HepG2 (cell line): Measurements from ENCODE around the gene RABGGTA. TPM values are rescaled to one million over a fixed set of nuclear protein-coding genes. Genes with fewer than 3 reads are reported as not detected.
A peak's percentile ranks its signal among the peaks of the same experiment; 100 is the strongest.

ENCODE experiments used
- CC2D1A ChIP-seq: sonication (generic); formaldehyde crosslinking; IDR thresholded peaks from 2 replicates; pipeline ENCODE4 v1.8.1; 2023; ENCODE audit warnings: mild to moderate bottlenecking, missing genetic modification reagents
- HNRNPUL1 ChIP-seq: fragments of 200-400 bp; formaldehyde crosslinking; IDR thresholded peaks from 2 replicates; pipeline ENCODE4 v1.6.1; 2017; ENCODE audit warnings: low read depth, mild to moderate bottlenecking, low read length, moderate library complexity
- KDM2A ChIP-seq: sonication (generic); formaldehyde crosslinking; IDR thresholded peaks from 2 replicates; pipeline ENCODE4 v1.4.0; 2020; ENCODE audit warnings: low read depth, missing genetic modification reagents, borderline replicate concordance
- NPAS2 ChIP-seq: sonication (generic); formaldehyde crosslinking; IDR thresholded peaks from 2 replicates; pipeline ENCODE4 v1.8.0; 2022; ENCODE audit warnings: mild to moderate bottlenecking, missing genetic modification reagents, borderline replicate concordance
- NR2C2 ChIP-seq: sonication (generic); formaldehyde crosslinking; IDR thresholded peaks from 2 replicates; pipeline ENCODE4 v1.4.0; 2020; ENCODE audit warnings: missing genetic modification reagents, mild to moderate bottlenecking, moderate library complexity, borderline replicate concordance
- RORA ChIP-seq: sonication (generic); formaldehyde crosslinking; IDR thresholded peaks from 2 replicates; pipeline ENCODE4 v1.5.0; 2020; ENCODE audit warnings: mild to moderate bottlenecking, missing genetic modification reagents, moderate library complexity
- STAG1 ChIP-seq: sonication (generic); formaldehyde crosslinking; IDR thresholded peaks from 2 replicates; pipeline ENCODE4 v1.4.0; 2020; ENCODE audit warnings: missing genetic modification reagents
- ZNF235 ChIP-seq: sonication (generic); formaldehyde crosslinking; IDR thresholded peaks from 2 replicates; pipeline ENCODE4 v1.8.1; 2023; ENCODE audit warnings: mild to moderate bottlenecking, missing genetic modification reagents, borderline replicate concordance
- ZNF484 ChIP-seq: sonication (generic); formaldehyde crosslinking; IDR thresholded peaks from 2 replicates; pipeline ENCODE4 v1.5.1; 2020; ENCODE audit warnings: mild to moderate bottlenecking, low read depth, missing genetic modification reagents, borderline replicate concordance
- ZNF670 ChIP-seq: sonication (generic); formaldehyde crosslinking; IDR thresholded peaks from 2 replicates; pipeline ENCODE4 v1.8.0; 2022; ENCODE audit warnings: mild to moderate bottlenecking, missing genetic modification reagents, borderline replicate concordance
- ZNF678 ChIP-seq: sonication (generic); formaldehyde crosslinking; IDR thresholded peaks from 2 replicates; pipeline ENCODE4 v1.4.0; 2020; ENCODE audit warnings: mild to moderate bottlenecking, missing genetic modification reagents
- ZNF761 ChIP-seq: sonication (generic); formaldehyde crosslinking; conservative IDR thresholded peaks from 2 replicates; pipeline ENCODE4 v1.4.0; 2020; ENCODE audit warnings: mild to moderate bottlenecking, missing genetic modification reagents
- ZNF781 ChIP-seq: sonication (generic); formaldehyde crosslinking; IDR thresholded peaks from 2 replicates; pipeline ENCODE4 v1.5.1; 2020; ENCODE audit warnings: borderline replicate concordance, mild to moderate bottlenecking, missing genetic modification reagents; ENCODE audit errors: not compliant biosample characterization
- ZNF790 ChIP-seq: sonication (generic); formaldehyde crosslinking; IDR thresholded peaks from 2 replicates; pipeline ENCODE4 v1.8.0; 2022; ENCODE audit warnings: missing genetic modification reagents, mild to moderate bottlenecking, borderline replicate concordance
- polyA plus RNA-seq, 8 experiments: library from polyadenylated mRNA; depleted of rRNA in 3 of 8; stranded (reverse) in 7 of 8; unstranded in 1 of 8; fragments of >200 nt; fragmentation: Illumina TruSeq in 4 of 8; extraction: Trizol in 4 of 8; gene quantifications; 2 replicates each; pipeline versions ENCODE4 v1.2.1 to v1.2.3, GENCODE V29; 2011 to 2016; ENCODE audit warnings: low read depth in 4 of 8, missing spikeins in 1 of 8, mixed read lengths in 1 of 8; ENCODE audit not compliant: insufficient read depth in 1 of 8
- total RNA-seq, 5 experiments: library from RNA; depleted of rRNA; stranded (reverse); fragments of >200 nt; fragmentation: Illumina TruSeq; extraction: Trizol; gene quantifications; 2 replicates each; pipeline ENCODE4 v1.2.3, GENCODE V29; 2016; ENCODE audit warnings: low read depth in 1 of 5
- TF ChIP-seq, protein P1 (sequence below): sonication (generic); formaldehyde crosslinking; IDR thresholded peaks from 2 replicates; pipeline ENCODE4 v1.4.0; 2020; ENCODE audit warnings: mild to moderate bottlenecking, missing genetic modification reagents
- TF ChIP-seq, protein P2 (sequence below): sonication (generic); formaldehyde crosslinking; IDR thresholded peaks from 2 replicates; pipeline ENCODE4 v1.4.0; 2020; ENCODE audit warnings: low read depth, mild to moderate bottlenecking, missing genetic modification reagents
- TF ChIP-seq, protein P3 (sequence below): sonication (generic); formaldehyde crosslinking; IDR thresholded peaks from 2 replicates; pipeline ENCODE4 v1.5.1; 2020; ENCODE audit warnings: mild to moderate bottlenecking, missing genetic modification reagents, borderline replicate concordance
- TF ChIP-seq, protein P4 (sequence below): sonication (generic); formaldehyde crosslinking; IDR thresholded peaks from 2 replicates; pipeline ENCODE4 v1.8.1; 2023; ENCODE audit warnings: mild to moderate bottlenecking, missing genetic modification reagents, borderline replicate concordance

The RABGGTA gene
- total and polyA plus RNA-seq, 2 of the 13 experiments (the other 11 are each of a cell fraction or from before 2014, with no cell fraction given): 57.9 to 90.8 TPM

DNA sequence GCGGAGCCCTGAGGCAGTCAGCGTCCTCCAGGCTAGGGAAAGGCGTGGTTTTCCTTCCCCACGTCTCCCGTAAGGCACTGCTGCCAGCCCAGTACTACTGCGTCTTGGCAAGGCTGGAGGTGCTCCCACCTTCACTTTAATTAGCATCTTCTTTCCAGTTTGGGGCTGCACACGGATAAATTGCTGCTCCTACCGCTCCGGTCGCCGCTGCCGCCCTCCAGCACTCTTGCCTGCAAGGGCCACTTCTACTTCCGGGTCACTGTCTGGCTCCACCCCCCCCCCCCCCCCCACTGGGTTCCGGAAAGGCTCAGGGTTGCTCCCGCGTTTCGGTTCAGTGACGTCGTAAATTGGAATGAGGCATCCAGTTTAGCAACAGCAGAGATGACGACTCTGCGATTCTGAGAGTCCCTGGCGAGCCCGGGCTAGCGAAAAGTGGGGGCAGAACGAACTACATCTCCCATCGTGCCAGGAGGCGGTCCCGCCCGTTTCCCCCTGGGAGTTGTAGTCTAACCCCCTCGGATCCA lies 39.2 kb downstream of the RABGGTA start, which contains the start of gene NEDD8 (continued):
- TF ChIP-seq, protein P1, sequence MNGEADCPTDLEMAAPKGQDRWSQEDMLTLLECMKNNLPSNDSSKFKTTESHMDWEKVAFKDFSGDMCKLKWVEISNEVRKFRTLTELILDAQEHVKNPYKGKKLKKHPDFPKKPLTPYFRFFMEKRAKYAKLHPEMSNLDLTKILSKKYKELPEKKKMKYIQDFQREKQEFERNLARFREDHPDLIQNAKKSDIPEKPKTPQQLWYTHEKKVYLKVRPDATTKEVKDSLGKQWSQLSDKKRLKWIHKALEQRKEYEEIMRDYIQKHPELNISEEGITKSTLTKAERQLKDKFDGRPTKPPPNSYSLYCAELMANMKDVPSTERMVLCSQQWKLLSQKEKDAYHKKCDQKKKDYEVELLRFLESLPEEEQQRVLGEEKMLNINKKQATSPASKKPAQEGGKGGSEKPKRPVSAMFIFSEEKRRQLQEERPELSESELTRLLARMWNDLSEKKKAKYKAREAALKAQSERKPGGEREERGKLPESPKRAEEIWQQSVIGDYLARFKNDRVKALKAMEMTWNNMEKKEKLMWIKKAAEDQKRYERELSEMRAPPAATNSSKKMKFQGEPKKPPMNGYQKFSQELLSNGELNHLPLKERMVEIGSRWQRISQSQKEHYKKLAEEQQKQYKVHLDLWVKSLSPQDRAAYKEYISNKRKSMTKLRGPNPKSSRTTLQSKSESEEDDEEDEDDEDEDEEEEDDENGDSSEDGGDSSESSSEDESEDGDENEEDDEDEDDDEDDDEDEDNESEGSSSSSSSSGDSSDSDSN (CRISPR knock-in tag): peak; percentile 79
- TF ChIP-seq ZNF781 (no peak), ZNF790 (no peak; the same call in 1 of the 2 replicates), ZNF484 (CRISPR knock-in tag) (no peak; the same call in 1 of the 2 replicates), KDM2A (CRISPR knock-in tag) (peak; percentile 97; the same call in 1 of the 2 replicates), ZNF235 (CRISPR knock-in tag) (no peak; the same call in 1 of the 2 replicates), ZNF761 (CRISPR knock-in tag) (no peak), NR2C2 (peak; percentile 99), HNRNPUL1 (no peak), ZNF670 (CRISPR knock-in tag) (no peak), CC2D1A (CRISPR knock-in tag) (no peak), NPAS2 (no peak), ZNF678 (CRISPR knock-in tag) (no peak), STAG1 (CRISPR knock-in tag) (no peak), RORA (no peak)
- TF ChIP-seq, protein P2, sequence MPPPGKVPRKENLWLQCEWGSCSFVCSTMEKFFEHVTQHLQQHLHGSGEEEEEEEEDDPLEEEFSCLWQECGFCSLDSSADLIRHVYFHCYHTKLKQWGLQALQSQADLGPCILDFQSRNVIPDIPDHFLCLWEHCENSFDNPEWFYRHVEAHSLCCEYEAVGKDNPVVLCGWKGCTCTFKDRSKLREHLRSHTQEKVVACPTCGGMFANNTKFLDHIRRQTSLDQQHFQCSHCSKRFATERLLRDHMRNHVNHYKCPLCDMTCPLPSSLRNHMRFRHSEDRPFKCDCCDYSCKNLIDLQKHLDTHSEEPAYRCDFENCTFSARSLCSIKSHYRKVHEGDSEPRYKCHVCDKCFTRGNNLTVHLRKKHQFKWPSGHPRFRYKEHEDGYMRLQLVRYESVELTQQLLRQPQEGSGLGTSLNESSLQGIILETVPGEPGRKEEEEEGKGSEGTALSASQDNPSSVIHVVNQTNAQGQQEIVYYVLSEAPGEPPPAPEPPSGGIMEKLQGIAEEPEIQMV: no peak; the same call in none of the 2 replicates
- TF ChIP-seq, protein P3, sequence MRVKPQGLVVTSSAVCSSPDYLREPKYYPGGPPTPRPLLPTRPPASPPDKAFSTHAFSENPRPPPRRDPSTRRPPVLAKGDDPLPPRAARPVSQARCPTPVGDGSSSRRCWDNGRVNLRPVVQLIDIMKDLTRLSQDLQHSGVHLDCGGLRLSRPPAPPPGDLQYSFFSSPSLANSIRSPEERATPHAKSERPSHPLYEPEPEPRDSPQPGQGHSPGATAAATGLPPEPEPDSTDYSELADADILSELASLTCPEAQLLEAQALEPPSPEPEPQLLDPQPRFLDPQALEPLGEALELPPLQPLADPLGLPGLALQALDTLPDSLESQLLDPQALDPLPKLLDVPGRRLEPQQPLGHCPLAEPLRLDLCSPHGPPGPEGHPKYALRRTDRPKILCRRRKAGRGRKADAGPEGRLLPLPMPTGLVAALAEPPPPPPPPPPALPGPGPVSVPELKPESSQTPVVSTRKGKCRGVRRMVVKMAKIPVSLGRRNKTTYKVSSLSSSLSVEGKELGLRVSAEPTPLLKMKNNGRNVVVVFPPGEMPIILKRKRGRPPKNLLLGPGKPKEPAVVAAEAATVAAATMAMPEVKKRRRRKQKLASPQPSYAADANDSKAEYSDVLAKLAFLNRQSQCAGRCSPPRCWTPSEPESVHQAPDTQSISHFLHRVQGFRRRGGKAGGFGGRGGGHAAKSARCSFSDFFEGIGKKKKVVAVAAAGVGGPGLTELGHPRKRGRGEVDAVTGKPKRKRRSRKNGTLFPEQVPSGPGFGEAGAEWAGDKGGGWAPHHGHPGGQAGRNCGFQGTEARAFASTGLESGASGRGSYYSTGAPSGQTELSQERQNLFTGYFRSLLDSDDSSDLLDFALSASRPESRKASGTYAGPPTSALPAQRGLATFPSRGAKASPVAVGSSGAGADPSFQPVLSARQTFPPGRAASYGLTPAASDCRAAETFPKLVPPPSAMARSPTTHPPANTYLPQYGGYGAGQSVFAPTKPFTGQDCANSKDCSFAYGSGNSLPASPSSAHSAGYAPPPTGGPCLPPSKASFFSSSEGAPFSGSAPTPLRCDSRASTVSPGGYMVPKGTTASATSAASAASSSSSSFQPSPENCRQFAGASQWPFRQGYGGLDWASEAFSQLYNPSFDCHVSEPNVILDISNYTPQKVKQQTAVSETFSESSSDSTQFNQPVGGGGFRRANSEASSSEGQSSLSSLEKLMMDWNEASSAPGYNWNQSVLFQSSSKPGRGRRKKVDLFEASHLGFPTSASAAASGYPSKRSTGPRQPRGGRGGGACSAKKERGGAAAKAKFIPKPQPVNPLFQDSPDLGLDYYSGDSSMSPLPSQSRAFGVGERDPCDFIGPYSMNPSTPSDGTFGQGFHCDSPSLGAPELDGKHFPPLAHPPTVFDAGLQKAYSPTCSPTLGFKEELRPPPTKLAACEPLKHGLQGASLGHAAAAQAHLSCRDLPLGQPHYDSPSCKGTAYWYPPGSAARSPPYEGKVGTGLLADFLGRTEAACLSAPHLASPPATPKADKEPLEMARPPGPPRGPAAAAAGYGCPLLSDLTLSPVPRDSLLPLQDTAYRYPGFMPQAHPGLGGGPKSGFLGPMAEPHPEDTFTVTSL (CRISPR knock-in tag): no peak; the same call in none of the 2 replicates
- TF ChIP-seq, protein P4, sequence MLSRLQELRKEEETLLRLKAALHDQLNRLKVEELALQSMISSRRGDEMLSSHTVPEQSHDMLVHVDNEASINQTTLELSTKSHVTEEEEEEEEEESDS: 0 out of 2 replicates have a peak, but pooled peaks have one; percentile 68
